Smooth muscle cell (in vitro differentiated cells): Measurements from ENCODE around the gene RDH11. TPM values are rescaled to one million over a fixed set of nuclear protein-coding genes. Genes with fewer than 3 reads are reported as not detected.

Source experiments
- DNase-seq: peaks from one replicate; lab custom pipeline; 2025; ENCODE audit not compliant: unreplicated experiment; lab: John Stamatoyannopoulos, UW
- H2AFZ ChIP-seq: fragments of 200-600 bp; sonication (generic); 2 replicates; pipeline ENCODE4 v1.6.0; 2016; ENCODE audit warnings: antibody characterized with exemption, low read depth, mild to moderate bottlenecking
- H3F3A ChIP-seq: fragments of 200-600 bp; sonication (generic); 2 replicates; pipeline ENCODE4 v1.6.0; 2017; ENCODE audit warnings: antibody characterized with exemption, low read depth
- H3K27ac ChIP-seq: fragments of 200-600 bp; sonication (generic); 2 replicates; pipeline ENCODE4 v1.5.1; 2016; ENCODE audit warnings: low read depth, mild to moderate bottlenecking
- H3K27me3 ChIP-seq: fragments of 200-600 bp; sonication (generic); 2 replicates; pipeline ENCODE4 v1.6.1; 2016; ENCODE audit warnings: low read depth, mild to moderate bottlenecking
- H3K36me3 ChIP-seq: fragments of 200-600 bp; sonication (generic); 2 replicates; pipeline ENCODE4 v1.5.1; 2016; ENCODE audit warnings: low read depth
- H3K4me1 ChIP-seq: fragments of 200-600 bp; sonication (generic); 2 replicates; pipeline ENCODE4 v1.5.1; 2016; ENCODE audit warnings: low read depth
- H3K4me2 ChIP-seq: fragments of 200-600 bp; sonication (generic); 2 replicates; pipeline ENCODE4 v1.6.0; 2016; ENCODE audit warnings: mild to moderate bottlenecking
- H3K4me3 ChIP-seq: fragments of 200-600 bp; sonication (generic); 2 replicates; pipeline ENCODE4 v1.5.1; 2016; ENCODE audit warnings: mild to moderate bottlenecking
- H3K79me2 ChIP-seq: fragments of 200-600 bp; sonication (generic); 2 replicates; pipeline ENCODE4 v1.6.0; 2016; ENCODE audit warnings: low read depth, mild to moderate bottlenecking
- H3K9ac ChIP-seq: fragments of 200-600 bp; sonication (generic); 2 replicates; pipeline ENCODE4 v1.6.0; 2016; ENCODE audit warnings: low read depth
- H3K9me3 ChIP-seq: fragments of 200-600 bp; sonication (generic); replicated peaks from 2 replicates; pipeline ENCODE4 v1.5.1; 2016; ENCODE audit warnings: low read depth
- H4K20me1 ChIP-seq: fragments of 200-600 bp; sonication (generic); 2 replicates; pipeline ENCODE4 v1.6.0; 2016; ENCODE audit warnings: low read depth
- CTCF ChIP-seq: fragments of 200-600 bp; sonication (generic); IDR thresholded peaks from 2 replicates; pipeline ENCODE4 v1.5.1; 2017; ENCODE audit warnings: borderline replicate concordance, mild to moderate bottlenecking, antibody characterized with exemption; ENCODE audit not compliant: insufficient read depth, poor library complexity, severe bottlenecking
- polyA plus RNA-seq: library from polyadenylated mRNA; unstranded; fragments of >200 nt; fragmentation: Nextera tagmentation; extraction: Ambion mirVana; gene quantifications from 2 replicates; pipeline ENCODE4 v1.2.1, GENCODE V29; 2016
- small RNA-seq: library from RNA; depleted of rRNA; stranded (forward); fragments of <200 nt; gene quantifications from one replicate; pipeline ENCODE3, GENCODE V24; 2014
- total RNA-seq: library from RNA; depleted of rRNA; stranded (reverse); fragments of >200 nt; gene quantifications from 2 replicates; pipeline ENCODE4 v1.2.3, GENCODE V29; 2014

The RDH11 gene
- total and polyA plus RNA-seq, 2 experiments from 2014 or later = 104 to 116 TPM

- H3K27ac ChIP-seq = no peak overlapping the region
- no peaks in the 10 kb centered on the region for H3K4me1 ChIP-seq
- H3K4me2 ChIP-seq = no peak overlapping the region
- H3F3A ChIP-seq = peaks cover 1% of the 10 kb centered on the region
- no peak overlapping the region for H3K4me3 ChIP-seq
- no peak overlapping the region for H2AFZ ChIP-seq
- no peak for DNase-seq
- H3K9ac ChIP-seq = no peak overlapping the region
- TF ChIP-seq CTCF = no peak
- no peaks in the 10 kb centered on the region for H3K79me2 ChIP-seq
- no peaks in the 10 kb centered on the region for H3K9me3 ChIP-seq
- H4K20me1 ChIP-seq = no peaks in the 10 kb centered on the region
- no peaks in the 10 kb centered on the region for H3K27me3 ChIP-seq
- H3K36me3 ChIP-seq = no peaks in the 10 kb centered on the region
Measured at GRCh38 chr14:67627519-67627918, 68.0 kb downstream of the RDH11 start.

Small RNA genes within 50 kb of the gene (small RNA-seq; reads per million reads assigned to genes)
- gene AL049779.3 = not detected
- gene RN7SL369P = not detected
- not detected for gene RNA5SP386

Other genes starting within 250 kb of the RDH11 start
- gene TMEM229B, start 207.0 kb downstream of the RDH11 start, total RNA-seq = 0.22 and 2.0 TPM in 2 replicates
- gene TMEM229B, start 207.0 kb downstream of the RDH11 start, polyA plus RNA-seq = 0.49 TPM in 1 of 2 replicates, not detected in the other
- 2.6 and 12.1 TPM in 2 replicates for gene PLEKHH1, start 162.5 kb downstream of the RDH11 start, total RNA-seq
- 0.88 and 3.8 TPM in 2 replicates for gene PLEKHH1, start 162.5 kb downstream of the RDH11 start, polyA plus RNA-seq
- gene PIGH, start 95.5 kb downstream of the RDH11 start, total RNA-seq = 15.5 and 35.8 TPM in 2 replicates
- gene PIGH, start 95.5 kb downstream of the RDH11 start, polyA plus RNA-seq = 20.6 and 23.7 TPM in 2 replicates
- gene ARG2, start 75.8 kb downstream of the RDH11 start, total RNA-seq = 11.3 and 13.4 TPM in 2 replicates
- 11.7 and 18.5 TPM in 2 replicates for gene ARG2, start 75.8 kb downstream of the RDH11 start, polyA plus RNA-seq
- 32.9 and 33.0 TPM in 2 replicates for gene VTI1B, start 21.1 kb downstream of the RDH11 start, total RNA-seq
- gene VTI1B, start 21.1 kb downstream of the RDH11 start, polyA plus RNA-seq = 106 and 113 TPM in 2 replicates
- 0.09 and 1.9 TPM in 2 replicates for gene RDH12, start 6.1 kb upstream of the RDH11 start, total RNA-seq
- 0.30 TPM in 1 of 2 replicates, not detected in the other for gene RDH12, start 6.1 kb upstream of the RDH11 start, polyA plus RNA-seq
- 22.3 and 42.7 TPM in 2 replicates for gene ZFYVE26, start 120.8 kb upstream of the RDH11 start, total RNA-seq
- 4.5 and 5.5 TPM in 2 replicates for gene ZFYVE26, start 120.8 kb upstream of the RDH11 start, polyA plus RNA-seq
- gene RAD51B, start 124.0 kb upstream of the RDH11 start, total RNA-seq = 5.3 and 13.4 TPM in 2 replicates
- 4.6 and 5.9 TPM in 2 replicates for gene RAD51B, start 124.0 kb upstream of the RDH11 start, polyA plus RNA-seq